ENCODE data around the gene MACROD2.

GRCh38 chr20:14313341-14314020 lies 318.2 kb downstream of the MACROD2 start:
- TF ChIP-seq POLR2AphosphoS5 (IDR thresholded peaks at IDR 0.05; ENCODE audit: low read depth, low read length) = no peak
- no peak for TF ChIP-seq SIN3A (IDR thresholded peaks at IDR 0.05; ENCODE audit: borderline replicate concordance, insufficient read depth, low read length)
- TF ChIP-seq REST (IDR thresholded peaks at IDR 0.05; ENCODE audit: insufficient read depth in 1 of 2, low read depth in 2 of 2, low read length in 2 of 2) = no peak
